Activated T-cell treated with anti-CD3 and anti-CD28 coated beads for 1 hour (primary cell): ENCODE data around the gene ZNF619.

Experiments
- DNase-seq: peaks from one replicate; pipeline ENCODE4 v3.0.0-alpha.2; 2020; ENCODE audit warnings: low read depth

The ZNF619 gene

GRCh38 chr3:40534283-40534682, 57.4 kb downstream of the ZNF619 start:
- DNase-seq, result no peak
